Stimulated activated naive CD8-positive, alpha-beta T cell treated with anti-CD3 and anti-CD28 coated beads, Interleukin-15, Interleukin-2, amounts not matched to agents 100 ng/mL and 50 ng/mL, for 24 hours (primary cell): ENCODE measurements around the gene CLN3.
"Not testable (repeated sequence)": the region's sequence is repeated elsewhere in the genome, so short reads cannot be mapped to it uniquely, and the experiment has no call there.

ENCODE experiments used
- H3K27ac Mint-ChIP-seq: one replicate; pipeline ENCODE4 v1.8.0; 2021; ENCODE audit warnings: mild to moderate bottlenecking, mixed read lengths
- H3K27me3 Mint-ChIP-seq: one replicate; pipeline ENCODE4 v1.8.0; 2021; ENCODE audit warnings: mixed read lengths
- H3K36me3 Mint-ChIP-seq: one replicate; pipeline ENCODE4 v1.8.0; 2021; ENCODE audit warnings: low read depth, mixed read lengths
- H3K4me1 Mint-ChIP-seq: one replicate; pipeline ENCODE4 v1.8.0; 2021; ENCODE audit warnings: low read depth, mixed read lengths
- H3K4me3 Mint-ChIP-seq: one replicate; pipeline ENCODE4 v1.8.0; 2021; ENCODE audit warnings: mild to moderate bottlenecking, mixed read lengths
- H3K9me3 Mint-ChIP-seq: one replicate; pipeline ENCODE4 v1.8.0; 2021; ENCODE audit warnings: mixed read lengths

CLN3 gene

DNA sequence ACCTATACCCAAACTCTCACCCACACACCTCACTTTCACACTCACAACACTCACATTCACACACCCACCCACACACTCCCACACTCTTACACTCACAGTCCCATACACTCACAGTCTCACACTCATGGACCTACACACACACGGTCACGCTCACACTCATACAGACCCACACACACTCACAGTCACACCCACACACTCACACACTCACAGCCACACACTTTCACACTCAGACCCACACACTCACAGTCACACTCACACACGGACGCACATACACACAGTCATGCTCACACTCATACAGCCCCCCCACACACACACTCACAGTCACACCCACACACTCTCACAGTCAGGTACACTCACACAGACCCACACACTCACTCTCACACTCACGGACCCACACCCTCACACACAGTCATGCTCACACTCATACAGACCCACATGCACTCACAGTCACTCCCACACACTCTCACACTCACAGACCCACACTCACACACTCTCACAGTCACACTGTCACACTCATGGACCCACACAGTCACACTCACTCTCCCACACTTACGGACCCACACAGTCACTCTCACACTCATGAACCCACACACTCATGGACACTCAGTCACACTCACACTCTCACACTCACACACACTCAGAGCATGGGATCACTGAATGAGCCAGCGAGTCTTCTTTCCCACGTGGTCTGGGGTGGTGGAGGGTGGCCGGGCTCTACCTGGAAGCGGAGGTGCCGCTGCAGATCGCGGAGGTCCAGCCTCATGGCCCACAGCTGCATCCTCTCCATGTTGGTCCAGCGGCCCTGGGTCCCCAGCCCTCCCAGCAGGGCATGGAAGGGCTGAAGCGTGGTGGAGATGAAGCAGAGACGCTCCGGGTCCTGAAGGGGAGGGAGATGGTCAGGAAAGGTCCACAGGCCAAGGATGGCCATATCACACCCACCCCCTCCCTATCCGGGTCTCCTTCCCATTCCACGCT lies 9.7 kb upstream of the CLN3 start:
- no peaks in the 10 kb centered on the region for H3K27me3 Mint-ChIP-seq
- no peak overlapping the region for H3K27ac Mint-ChIP-seq
- H3K36me3 Mint-ChIP-seq, result no peaks in the 10 kb centered on the region
- peaks cover 23% of the 10 kb centered on the region for H3K4me1 Mint-ChIP-seq
- no peak overlapping the region for H3K4me3 Mint-ChIP-seq
- no peaks in the 10 kb centered on the region for H3K9me3 Mint-ChIP-seq

GRCh38 chr16:28500476-28501180 lies 8.8 kb upstream of the CLN3 start:
- not testable (repeated sequence) for H3K27me3 Mint-ChIP-seq, H3K36me3 Mint-ChIP-seq, H3K4me3 Mint-ChIP-seq, H3K9me3 Mint-ChIP-seq
- Mint-ChIP-seq H3K4me1 (peaks cover 28% of the 10 kb centered on the region), H3K27ac (peak overlapping the region; percentile 1)

DNA sequence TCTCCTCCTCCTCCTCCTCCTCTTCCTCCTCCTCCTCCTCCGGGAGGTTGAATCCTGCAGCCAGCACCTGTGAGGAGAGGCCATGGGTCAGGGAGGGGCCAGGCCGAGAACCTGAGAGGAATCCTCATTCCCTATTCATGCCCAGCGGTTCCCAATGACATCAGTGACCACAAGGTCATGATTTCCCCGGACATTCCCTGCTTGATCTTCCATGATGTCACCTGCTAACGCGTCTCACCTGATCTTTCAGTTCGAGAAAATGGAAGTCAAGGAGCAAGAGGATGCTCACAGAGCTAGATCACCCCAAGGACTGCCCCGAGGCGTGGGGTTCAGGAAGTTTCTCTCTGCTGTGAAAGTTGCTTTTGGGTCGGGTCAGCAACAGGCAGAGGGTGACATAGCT lies 8.0 kb upstream of the CLN3 start:
- peaks cover 36% of the 10 kb centered on the region for H3K4me1 Mint-ChIP-seq
- H3K27ac Mint-ChIP-seq, result no peak overlapping the region
- H3K27me3 Mint-ChIP-seq, result no peaks in the 10 kb centered on the region
- H3K9me3 Mint-ChIP-seq, result no peaks in the 10 kb centered on the region
- no peak overlapping the region for H3K4me3 Mint-ChIP-seq
- no peaks in the 10 kb centered on the region for H3K36me3 Mint-ChIP-seq

DNA sequence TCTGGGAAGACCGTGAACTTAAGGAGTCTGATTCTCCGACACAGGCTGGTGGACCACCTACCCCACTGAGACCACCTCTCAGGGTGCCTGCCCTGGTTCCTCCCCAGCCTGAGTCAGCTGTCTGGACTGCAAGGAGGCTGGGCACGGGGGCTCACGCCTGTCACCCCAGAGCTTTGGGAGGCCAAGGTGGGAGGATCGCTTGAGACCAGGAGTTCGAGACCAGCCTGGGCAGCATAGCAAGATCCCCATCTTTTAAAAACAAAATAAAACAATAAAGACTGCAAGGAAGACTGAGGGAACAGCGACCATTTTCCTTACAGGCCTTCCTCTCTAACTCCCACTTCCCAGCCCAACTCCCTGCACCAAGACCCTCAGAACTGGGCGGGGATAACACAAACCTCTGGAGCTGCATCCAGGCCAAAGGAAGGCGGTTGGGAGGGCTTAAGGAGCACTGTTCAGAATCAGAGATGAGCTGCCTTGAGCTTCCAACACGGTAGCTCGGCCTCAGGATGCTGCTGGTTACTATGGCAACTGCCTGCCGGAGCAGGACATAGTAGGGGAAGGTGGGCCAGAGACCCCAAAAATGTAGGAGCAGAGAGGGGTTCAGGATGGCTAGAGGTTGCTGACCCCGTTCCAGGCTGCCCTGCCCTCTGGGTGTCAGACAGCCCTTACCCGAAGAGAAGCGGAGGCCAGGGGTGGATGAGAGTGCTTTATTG lies 7.0 kb upstream of the CLN3 start:
- Mint-ChIP-seq H3K36me3 (no peaks in the 10 kb centered on the region), H3K27ac (no peak overlapping the region), H3K4me1 (peaks cover 46% of the 10 kb centered on the region), H3K27me3 (no peaks in the 10 kb centered on the region), H3K4me3 (no peak overlapping the region), H3K9me3 (no peaks in the 10 kb centered on the region)

DNA sequence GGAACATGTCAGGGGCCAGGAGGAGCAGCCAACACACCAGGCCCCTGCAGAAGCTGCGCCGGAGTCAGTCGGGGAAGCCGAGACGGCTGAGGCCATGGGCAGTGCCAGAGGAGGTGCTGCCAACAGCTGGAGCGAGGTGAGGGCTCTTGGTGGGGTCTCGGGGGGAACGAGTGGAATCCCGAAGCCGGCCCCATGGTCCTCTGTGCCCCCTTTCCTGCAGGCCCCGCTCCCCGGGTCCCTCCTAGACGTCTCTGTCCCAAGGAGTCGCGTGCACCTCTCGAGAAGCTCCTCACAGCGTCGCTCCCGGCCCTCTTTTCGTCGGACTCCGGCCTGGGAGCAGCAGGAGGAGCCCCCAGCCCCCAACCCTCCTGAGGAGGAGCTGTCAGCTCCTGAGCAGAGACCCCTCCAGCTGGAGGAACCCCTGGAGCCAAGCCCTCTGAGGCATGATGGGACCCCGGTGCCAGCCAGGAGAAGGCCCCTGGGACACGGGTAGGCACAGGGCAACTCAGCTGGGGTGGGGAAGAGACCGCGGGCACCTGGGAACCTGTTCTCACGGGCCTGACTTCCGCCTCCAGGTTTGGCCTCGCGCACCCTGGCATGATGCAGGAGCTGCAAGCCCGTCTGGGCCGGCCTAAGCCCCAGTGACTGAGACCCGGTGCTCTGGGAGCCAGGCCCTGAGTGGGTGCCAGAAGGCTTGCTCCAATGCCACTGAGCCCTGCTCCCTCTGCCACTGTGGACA lies 6.2 kb upstream of the CLN3 start:
- Mint-ChIP-seq H3K27ac (no peak overlapping the region), H3K4me3 (no peak overlapping the region), H3K36me3 (no peaks in the 10 kb centered on the region)

GRCh38 chr16:28497386-28497785 lies 5.5 kb upstream of the CLN3 start:
- peaks cover 57% of the 10 kb centered on the region for H3K4me1 Mint-ChIP-seq
- H3K9me3 Mint-ChIP-seq, result no peaks in the 10 kb centered on the region
- no peaks in the 10 kb centered on the region for H3K27me3 Mint-ChIP-seq
- peak overlapping the region; percentile 42 for H3K27ac Mint-ChIP-seq
- no peaks in the 10 kb centered on the region for H3K36me3 Mint-ChIP-seq
- H3K4me3 Mint-ChIP-seq, result no peak overlapping the region

More for the DNA sequence above, 6.2 kb upstream of the CLN3 start:
- Mint-ChIP-seq H3K27me3 (no peaks in the 10 kb centered on the region), H3K9me3 (no peaks in the 10 kb centered on the region), H3K4me1 (peaks cover 54% of the 10 kb centered on the region)

DNA sequence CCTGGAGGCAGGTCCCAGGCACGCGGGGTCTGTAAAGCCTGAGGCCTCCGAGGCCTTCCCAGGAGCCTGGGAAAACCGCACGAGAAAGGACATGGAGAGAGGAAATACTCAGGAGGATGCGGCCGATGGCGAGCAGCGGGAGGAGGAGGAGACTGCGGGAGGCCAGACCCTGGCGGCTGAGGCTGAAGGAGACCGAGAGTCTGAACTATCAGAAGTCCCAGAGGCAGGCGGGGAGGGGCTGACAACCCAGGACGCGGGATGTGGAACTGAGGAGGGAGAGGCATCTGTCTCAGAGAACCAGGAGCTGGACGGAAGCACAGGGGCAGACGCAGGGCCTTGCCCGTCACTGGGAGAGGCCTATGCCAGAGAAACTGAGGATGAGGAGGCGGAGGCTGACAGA lies 5.0 kb upstream of the CLN3 start:
- Mint-ChIP-seq H3K9me3 (no peaks in the 10 kb centered on the region), H3K27me3 (no peaks in the 10 kb centered on the region), H3K4me1 (peaks cover 57% of the 10 kb centered on the region), H3K36me3 (no peaks in the 10 kb centered on the region), H3K27ac (peak overlapping the region; percentile 43), H3K4me3 (no peak overlapping the region)

DNA sequence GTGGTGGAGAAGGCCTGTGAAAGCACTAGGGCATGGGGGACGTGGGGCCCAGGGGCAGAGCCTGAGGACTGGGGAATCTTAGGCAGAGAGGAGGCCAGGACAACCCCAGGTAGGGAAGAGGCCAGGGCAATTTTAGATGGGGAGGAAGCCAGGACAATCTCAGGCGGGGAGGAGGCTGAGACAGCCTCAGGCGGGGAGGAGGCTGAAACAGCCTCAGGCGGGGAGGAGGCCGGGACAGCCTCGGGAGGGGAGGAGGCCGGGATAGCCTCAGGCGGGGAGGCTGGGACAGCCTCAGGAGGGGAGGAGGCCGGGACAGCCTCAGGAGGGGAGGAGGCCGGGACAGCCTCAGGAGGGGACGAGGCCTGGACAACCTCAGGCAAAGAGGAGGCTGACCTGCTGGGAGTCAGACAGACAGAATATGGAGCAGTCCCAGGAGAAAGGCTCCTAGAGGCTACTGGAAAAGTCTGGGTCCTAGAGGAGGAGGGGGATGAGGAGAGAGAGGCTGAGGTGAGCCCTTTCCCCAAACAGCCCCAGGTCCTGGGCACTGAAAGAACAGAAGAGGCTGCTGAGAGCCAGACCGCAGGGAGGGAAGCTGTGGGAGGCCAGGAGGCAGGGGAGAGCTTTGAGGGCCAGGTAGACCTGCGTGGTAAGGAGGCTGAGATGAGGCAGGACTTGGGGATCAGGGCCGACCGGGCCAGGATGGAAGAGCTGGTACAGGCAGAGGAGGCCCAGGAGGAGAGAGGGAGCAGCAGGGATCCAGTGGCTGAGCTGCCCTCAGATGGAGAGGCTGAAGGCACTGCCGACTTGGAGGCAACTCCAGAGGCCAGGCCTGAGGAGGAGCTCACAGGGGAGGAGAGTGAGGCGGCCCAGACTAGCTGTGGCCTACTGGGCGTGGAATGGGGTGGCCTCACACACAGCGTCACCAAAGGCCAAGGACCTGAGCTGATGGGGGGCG lies 4.2 kb upstream of the CLN3 start:
- Mint-ChIP-seq H3K4me3 (peak overlapping the region; percentile 90), H3K9me3 (no peaks in the 10 kb centered on the region), H3K27me3 (no peaks in the 10 kb centered on the region), H3K27ac (peak overlapping the region; percentile 97), H3K4me1 (peaks cover 61% of the 10 kb centered on the region), H3K36me3 (no peaks in the 10 kb centered on the region)

DNA sequence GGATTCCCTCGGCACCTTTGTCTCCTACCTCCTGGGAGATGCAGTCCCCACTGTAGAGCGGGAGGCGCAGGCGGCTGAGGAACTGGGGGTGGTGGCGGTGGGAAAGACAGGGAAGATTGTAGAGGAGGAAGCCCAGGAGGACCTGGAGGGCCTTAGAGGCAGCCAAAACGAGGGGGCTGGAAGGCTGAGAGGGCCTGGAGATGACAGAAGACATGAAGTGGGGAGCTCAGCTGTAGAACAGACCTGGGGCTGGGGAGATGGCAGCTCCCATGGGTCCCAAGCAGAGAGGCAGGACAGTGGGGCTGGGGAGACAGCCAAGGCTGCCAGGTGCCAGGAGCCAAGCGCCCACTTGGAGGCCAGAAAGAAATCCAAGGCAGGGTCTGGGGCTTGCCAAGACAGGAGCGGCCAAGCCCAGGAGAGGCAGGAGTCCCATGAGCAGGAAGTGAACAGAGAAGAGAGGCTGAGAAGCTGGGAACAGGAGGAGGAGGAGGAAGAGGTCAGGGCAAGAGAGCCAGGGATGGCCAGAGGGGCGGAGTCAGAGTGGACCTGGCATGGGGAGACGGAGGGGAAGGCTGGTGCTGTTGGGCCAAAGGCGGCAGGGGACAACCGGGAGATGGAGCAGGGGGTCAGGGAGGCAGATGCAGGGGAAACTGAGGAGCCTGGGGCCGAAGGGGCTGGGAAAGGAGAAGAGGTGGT lies 3.4 kb upstream of the CLN3 start:
- peak overlapping the region; percentile 97 for H3K27ac Mint-ChIP-seq
- H3K4me1 Mint-ChIP-seq, result peaks cover 57% of the 10 kb centered on the region

GRCh38 chr16:28494121-28494851 lies 2.4 kb upstream of the CLN3 start, which contains the start of gene APOBR:
TSS of gene APOBR (plus strand) at chr16:28494643. CDS start at chr16:28494682, 39 bp downstream.
- Mint-ChIP-seq H3K27me3 (no peaks in the 10 kb centered on the region), H3K9me3 (no peaks in the 10 kb centered on the region), H3K27ac (peak within 1 kb of the TSS; percentile 97), H3K36me3 (peaks cover 2% of the 10 kb centered on the region), H3K4me3 (peak within 1 kb of the TSS; percentile 90), H3K4me1 (peaks cover 56% of the 10 kb centered on the region)

More for the DNA sequence above, 3.4 kb upstream of the CLN3 start:
- Mint-ChIP-seq H3K9me3 (no peaks in the 10 kb centered on the region), H3K36me3 (no peaks in the 10 kb centered on the region), H3K27me3 (no peaks in the 10 kb centered on the region), H3K4me3 (peak overlapping the region; percentile 90)

DNA sequence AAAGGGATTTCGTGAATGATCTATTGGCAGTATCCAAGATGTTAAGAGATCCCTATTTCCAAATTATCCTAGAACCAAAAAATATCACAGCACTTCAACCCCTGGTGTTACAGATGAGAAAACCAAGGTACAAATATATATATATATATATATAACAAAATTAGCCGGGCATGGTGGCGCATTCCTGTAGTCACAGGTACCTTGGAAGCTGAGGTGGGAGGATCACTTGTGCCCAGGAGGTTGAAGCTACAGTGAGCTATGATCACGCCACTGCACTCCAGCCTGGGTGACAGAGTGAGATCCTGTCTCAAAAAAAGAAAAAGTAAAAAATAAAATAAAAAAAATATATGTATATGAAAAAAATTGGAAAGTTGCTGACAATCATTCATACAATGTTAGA lies 637 bp upstream of the CLN3 start:
- H3K4me1 Mint-ChIP-seq, result peaks cover 67% of the 10 kb centered on the region
- H3K27ac Mint-ChIP-seq, result peak overlapping the region; percentile 98
- H3K9me3 Mint-ChIP-seq, result no peaks in the 10 kb centered on the region
- peak overlapping the region; percentile 90 for H3K4me3 Mint-ChIP-seq
- peaks cover 16% of the 10 kb centered on the region for H3K36me3 Mint-ChIP-seq
- H3K27me3 Mint-ChIP-seq, result no peaks in the 10 kb centered on the region

GRCh38 chr16:28491230-28491969 lies 474 bp downstream of the CLN3 start:
- peaks cover 58% of the 10 kb centered on the region for H3K4me1 Mint-ChIP-seq
- peaks cover 22% of the 10 kb centered on the region for H3K36me3 Mint-ChIP-seq
- H3K27me3 Mint-ChIP-seq, result no peaks in the 10 kb centered on the region
- H3K4me3 Mint-ChIP-seq, result peak overlapping the region; percentile 90
- no peaks in the 10 kb centered on the region for H3K9me3 Mint-ChIP-seq
- H3K27ac Mint-ChIP-seq, result peak overlapping the region; percentile 98
